Measurements from ENCODE around the gene GMPPA. TPM values are rescaled to one million over a fixed set of nuclear protein-coding genes. Genes with fewer than 3 reads are reported as not detected.

Gene GMPPA
- total and polyA plus RNA-seq, 10 donors: 21.2 to 45.5 (median 29.8) TPM

DNA sequence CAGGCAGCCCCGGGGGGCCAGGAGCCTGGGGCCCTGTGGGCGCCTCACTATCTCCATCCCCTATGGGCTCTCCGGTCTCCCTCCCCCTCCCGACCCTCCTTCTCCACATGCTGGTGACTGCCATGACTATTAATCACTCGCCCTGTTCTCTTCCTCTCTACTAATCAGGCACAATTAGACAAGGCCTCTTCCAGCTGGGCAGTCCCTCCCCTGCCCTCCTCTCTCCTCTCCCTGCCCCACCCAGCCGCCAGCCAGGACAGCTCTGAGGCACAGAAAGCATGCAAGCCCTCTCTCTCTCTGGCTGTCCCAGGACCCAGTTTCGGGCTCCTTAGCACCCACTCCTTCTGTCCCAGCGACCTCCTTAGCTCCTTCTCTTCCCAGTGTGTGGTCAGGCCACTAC is 21.4 kb downstream of the GMPPA start:
- intact Hi-C loops (cut with DNase I; ENCODE audit: low total_unique reads): no loop called here
- 59 to 74% (median 63%) methylated on average over 8 of the region's 8 CpGs for WGBS, 5 donors
- TF ChIP-seq POLR2AphosphoS5 (IDR thresholded peaks at IDR 0.05) (no peak), POLR2A (IDR thresholded peaks at IDR 0.05) (no peak)
- TF ChIP-seq, protein P1, sequence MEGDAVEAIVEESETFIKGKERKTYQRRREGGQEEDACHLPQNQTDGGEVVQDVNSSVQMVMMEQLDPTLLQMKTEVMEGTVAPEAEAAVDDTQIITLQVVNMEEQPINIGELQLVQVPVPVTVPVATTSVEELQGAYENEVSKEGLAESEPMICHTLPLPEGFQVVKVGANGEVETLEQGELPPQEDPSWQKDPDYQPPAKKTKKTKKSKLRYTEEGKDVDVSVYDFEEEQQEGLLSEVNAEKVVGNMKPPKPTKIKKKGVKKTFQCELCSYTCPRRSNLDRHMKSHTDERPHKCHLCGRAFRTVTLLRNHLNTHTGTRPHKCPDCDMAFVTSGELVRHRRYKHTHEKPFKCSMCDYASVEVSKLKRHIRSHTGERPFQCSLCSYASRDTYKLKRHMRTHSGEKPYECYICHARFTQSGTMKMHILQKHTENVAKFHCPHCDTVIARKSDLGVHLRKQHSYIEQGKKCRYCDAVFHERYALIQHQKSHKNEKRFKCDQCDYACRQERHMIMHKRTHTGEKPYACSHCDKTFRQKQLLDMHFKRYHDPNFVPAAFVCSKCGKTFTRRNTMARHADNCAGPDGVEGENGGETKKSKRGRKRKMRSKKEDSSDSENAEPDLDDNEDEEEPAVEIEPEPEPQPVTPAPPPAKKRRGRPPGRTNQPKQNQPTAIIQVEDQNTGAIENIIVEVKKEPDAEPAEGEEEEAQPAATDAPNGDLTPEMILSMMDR (IDR thresholded peaks at IDR 0.05 in 8 of 11, conservative IDR thresholded peaks at IDR 0.05 in 3 of 11): no peak
- H3K27me3 ChIP-seq (replicated peaks in 1 of 7): peaks cover 6 to 100% (median 66%) of the 10 kb centered on the region in 7 donors
- no peak for DNase-seq
- no peaks in the 10 kb centered on the region for H3K9me3 ChIP-seq
- no peak overlapping the region for H3K27ac ChIP-seq
- H3K4me1 ChIP-seq: peaks cover 6 to 28% (median 18%) of the 10 kb centered on the region in 6 donors
- H3K4me3 ChIP-seq: no peak overlapping the region
- H3K36me3 ChIP-seq: no peaks in the 10 kb centered on the region

DNA sequence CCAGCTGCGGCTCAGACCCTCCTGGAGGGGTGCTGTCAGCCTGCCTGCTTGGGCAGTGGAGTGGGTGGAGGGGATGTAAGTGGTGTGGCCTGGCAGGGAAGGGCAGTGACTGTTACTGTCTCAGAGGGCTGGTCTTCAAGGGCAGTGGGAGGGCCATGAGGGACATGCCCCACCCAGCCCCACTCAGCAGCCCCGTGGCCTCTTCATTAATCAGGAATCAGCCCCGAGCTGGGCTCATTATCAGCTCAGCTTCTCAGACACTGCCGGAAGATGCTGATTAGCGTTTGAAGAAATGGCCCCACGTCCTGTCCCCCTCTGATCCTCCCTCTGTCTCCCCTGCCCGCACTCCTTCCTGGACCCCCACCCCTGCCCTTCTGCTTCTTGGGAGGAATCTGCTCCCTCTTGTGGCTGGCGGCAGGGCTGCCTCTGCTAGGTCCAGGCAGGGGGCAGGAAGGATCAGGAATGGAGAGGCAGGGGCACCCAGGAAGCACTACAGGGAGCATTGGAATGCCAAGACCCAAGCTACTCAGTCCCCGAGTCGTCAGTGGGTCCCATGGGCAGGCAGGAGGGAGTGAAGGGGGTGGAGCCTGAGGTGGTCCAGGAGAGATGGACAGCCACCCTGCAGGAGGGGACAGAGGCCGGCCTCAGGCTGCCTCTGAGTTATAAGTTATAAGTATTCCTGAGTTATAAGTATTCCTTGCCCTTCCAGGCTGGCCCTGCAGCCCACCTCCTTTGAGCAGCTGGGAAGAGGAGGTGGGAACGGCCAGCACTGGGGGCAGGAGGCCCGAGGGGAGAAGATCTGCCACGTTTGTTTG is 22.6 kb downstream of the GMPPA start:
- intact Hi-C loops (cut with DNase I; ENCODE audit: low total_unique reads): no loop called here
- 11 to 16% (median 12%) methylated on average over 12 to 14 of the region's 14 CpGs for WGBS, 5 donors
- peaks cover 6 to 100% (median 65%) of the 10 kb centered on the region in 7 donors for H3K27me3 ChIP-seq (replicated peaks in 1 of 7)

DNA sequence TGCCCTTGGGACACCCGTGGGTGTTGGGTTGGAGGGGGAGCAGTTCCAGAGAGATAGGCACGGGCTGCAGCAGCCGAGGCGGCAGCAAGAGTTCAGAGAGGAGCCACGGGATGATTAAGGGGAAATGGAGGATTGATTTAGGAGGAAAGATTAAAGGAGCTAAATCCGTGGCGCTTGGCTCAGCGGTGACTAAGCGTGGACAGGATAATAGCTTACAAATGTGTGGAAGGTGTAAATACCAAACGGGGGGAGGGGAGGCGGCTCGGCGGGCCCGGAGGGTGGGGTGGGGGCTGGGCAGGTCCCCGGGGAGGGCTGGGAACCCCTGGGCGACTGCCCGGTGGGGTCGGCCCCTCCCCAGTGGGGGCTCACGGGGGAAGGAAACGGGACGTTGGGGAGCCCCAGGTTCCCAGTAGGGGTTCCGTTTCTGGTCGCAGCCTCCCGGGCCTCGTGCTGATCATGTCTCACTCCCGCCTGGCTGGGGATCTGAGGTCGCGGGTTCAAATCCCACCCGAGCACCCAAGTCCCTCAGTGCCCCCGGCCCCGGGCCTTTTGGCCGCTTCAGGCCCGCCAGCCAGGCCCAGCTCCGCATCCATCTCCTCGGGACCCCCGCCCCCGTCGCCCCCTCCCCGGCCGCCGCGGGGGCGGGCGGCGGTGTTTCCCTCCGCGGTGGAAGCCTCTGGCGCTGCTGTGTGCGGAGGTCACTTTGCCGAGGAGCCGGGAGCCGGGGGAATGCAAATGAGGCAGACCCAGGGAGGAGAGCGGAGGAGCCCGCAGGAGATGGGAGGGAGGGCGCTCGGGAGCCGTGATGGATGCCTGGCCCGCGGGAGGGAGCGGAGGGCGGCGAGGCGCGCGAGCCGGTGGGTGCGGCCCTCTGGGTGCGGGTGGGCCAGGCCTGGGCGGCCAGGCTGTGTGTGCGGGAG is 23.7 kb downstream of the GMPPA start:
- no peak for DNase-seq
- peaks cover 6 to 28% (median 18%) of the 10 kb centered on the region in 6 donors for H3K4me1 ChIP-seq
- H3K36me3 ChIP-seq: no peaks in the 10 kb centered on the region
- TF ChIP-seq, protein P1 (IDR thresholded peaks at IDR 0.05 in 8 of 11, conservative IDR thresholded peaks at IDR 0.05 in 3 of 11): no peak
- TF ChIP-seq POLR2AphosphoS5 (IDR thresholded peaks at IDR 0.05) (no peak), POLR2A (IDR thresholded peaks at IDR 0.05) (no peak)
- no peaks in the 10 kb centered on the region for H3K9me3 ChIP-seq
- H3K27ac ChIP-seq: no peak overlapping the region
- 3 to 7% (median 4%) methylated on average over 35 to 70 of the region's 70 CpGs for WGBS, 5 donors
- intact Hi-C loops (cut with DNase I; ENCODE audit: low total_unique reads): no loop called here
- peak overlapping the region in 3 of 8 donors; percentile 3 to 47 (median 8) for H3K4me3 ChIP-seq
- H3K27me3 ChIP-seq (replicated peaks in 1 of 7): peaks cover 6 to 100% (median 62%) of the 10 kb centered on the region in 7 donors

More for the DNA sequence above, 22.6 kb downstream of the GMPPA start:
- Histone ChIP-seq H3K4me1 (peaks cover 6 to 28% (median 18%) of the 10 kb centered on the region in 6 donors), H3K27ac (no peak overlapping the region), H3K9me3 (no peaks in the 10 kb centered on the region), H3K4me3 (no peak overlapping the region), H3K36me3 (no peaks in the 10 kb centered on the region)
- DNase-seq: peak; percentile 73
- TF ChIP-seq, protein P1 (IDR thresholded peaks at IDR 0.05 in 8 of 11, conservative IDR thresholded peaks at IDR 0.05 in 3 of 11): peak in 7 of 11 experiments; percentile 9 to 42 (median 25)
- no peak for TF ChIP-seq POLR2AphosphoS5 (IDR thresholded peaks at IDR 0.05)

All from spleen (tissue), 11 donors.